ENCODE measurements around the gene ERG. TPM values are rescaled to one million over a fixed set of nuclear protein-coding genes. Genes with fewer than 3 reads are reported as not detected.

The ERG gene
- polyA plus RNA-seq, 3 donors from 2014 or later = not detected

DNA sequence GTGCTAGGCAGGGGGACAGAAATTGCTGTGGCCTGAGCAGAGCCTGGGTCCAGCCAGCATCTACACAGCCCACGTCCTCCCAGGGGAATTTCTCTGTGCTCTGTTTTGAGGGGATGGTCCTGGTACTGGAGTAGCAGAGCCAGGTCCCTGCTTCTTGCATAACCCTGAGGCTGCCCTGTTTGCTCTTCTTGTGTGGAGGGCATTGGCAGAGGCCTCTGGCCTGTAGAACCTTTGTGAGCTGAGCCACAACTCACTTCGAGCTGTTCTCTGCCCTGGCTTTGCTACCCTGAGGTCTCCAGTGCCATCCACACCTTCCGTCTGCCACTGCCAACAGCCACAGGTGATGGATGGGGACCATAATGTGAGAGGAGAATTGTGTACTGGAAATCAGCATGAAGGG lies 139.6 kb downstream of the ERG start:
- Mint-ChIP-seq H3K4me3 (no peak overlapping the region), H3K4me1 (no peaks in the 10 kb centered on the region), H3K9me3 (no peaks in the 10 kb centered on the region), H3K27me3 (ENCODE audit: low read depth in 3 of 3) (peaks cover 1 to 14% (median 9%) of the 10 kb centered on the region in 3 donors), H3K36me3 (no peaks in the 10 kb centered on the region), H3K27ac (no peak overlapping the region)
- DNase-seq = no peak

DNA sequence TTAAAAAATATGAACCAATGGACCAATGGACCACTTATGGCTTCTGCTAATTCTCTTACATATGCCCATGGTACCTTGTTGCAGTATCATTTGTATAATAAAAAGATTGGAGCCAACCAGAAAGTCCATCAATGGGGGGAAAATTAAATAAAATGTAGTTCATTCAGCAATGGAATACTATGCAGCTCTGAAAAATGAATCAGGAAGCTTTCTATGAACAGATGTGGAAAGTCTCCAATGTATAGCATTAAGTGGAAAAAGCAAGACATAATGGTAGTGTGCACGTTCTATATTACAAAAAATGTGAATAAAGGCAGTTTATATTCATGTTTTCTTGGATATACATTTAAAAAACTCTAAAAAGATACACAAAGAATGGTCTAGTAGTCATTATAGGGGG lies 140.2 kb downstream of the ERG start:
- no peak for DNase-seq
- Mint-ChIP-seq H3K36me3 (no peaks in the 10 kb centered on the region), H3K9me3 (no peaks in the 10 kb centered on the region), H3K27ac (no peak overlapping the region), H3K4me3 (no peak overlapping the region), H3K27me3 (ENCODE audit: low read depth in 3 of 3) (peaks cover 1 to 14% (median 9%) of the 10 kb centered on the region in 3 donors), H3K4me1 (no peaks in the 10 kb centered on the region)

DNA sequence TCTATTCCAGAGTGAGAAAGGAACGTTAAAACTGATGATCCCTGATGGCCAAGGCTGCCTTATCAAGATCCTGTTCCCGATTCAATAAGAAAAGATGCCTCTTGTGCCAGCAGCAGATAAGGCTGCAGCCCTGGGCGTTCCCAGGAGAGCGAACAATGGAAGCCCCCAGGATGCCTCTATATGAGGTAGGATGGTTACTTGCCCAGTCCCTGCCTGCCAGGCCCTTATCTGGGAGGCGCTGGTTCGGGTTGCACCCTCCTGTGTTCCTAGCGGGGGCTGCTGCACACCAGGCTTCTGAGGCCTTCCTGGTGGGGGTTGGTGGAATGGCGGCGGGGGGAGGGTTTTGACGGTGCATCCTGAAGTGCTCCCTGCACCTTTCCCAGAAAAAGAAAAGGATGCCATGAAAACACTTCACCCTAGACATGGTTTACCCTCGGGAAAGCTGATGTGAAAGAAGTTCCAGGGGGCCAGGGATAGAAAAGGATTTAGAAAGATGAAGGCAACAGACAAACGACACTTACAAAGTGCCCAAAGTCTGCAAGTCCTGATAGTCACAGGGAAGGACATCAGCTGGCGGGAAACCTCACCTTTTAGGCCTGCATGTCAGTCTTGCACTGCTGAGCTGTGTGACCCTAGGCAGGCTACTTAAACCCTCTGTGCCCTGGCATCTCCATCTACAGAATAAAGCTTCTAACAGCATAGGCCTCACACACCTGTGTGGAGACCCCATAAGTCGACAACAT lies 141.2 kb downstream of the ERG start:
- Mint-ChIP-seq H3K4me3 (no peak overlapping the region), H3K4me1 (no peaks in the 10 kb centered on the region), H3K27ac (no peak overlapping the region), H3K36me3 (no peaks in the 10 kb centered on the region), H3K9me3 (no peaks in the 10 kb centered on the region), H3K27me3 (ENCODE audit: low read depth in 3 of 3) (peaks cover 1 to 14% (median 9%) of the 10 kb centered on the region in 3 donors)
- no peak for DNase-seq

DNA sequence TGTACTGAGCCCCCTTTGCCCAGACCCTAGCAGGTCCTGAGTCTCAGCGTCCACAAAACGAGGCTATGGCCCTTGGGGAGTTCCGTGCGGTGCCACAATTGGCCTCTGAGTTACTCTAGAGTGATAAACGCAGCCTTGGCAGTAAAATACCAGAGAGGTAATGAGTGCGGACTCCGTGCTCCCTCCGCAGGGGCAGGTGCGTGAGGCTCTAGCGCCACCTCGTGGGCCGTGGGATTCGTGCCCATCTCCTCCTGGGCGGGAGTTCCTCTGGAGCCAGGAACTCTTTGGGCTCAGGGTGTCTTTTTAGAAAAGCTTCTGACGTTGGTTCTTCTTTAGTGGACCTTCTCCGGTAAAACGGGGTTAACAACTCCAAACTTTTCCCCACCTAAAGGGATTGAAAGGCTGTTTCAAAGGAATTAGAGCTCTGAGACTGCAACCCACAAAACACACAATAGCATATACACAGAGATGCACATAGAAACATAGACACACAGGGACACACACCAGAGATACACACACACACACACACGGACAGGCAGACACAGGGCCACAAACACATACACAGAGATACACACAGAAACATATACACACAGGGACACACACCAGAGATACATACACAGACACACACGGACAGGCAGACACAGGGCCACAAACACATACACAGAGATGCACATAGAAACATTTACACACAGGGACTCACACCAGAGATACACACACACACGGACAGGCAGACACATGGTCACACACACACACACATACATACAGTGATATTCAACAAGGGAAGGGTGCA lies 142.1 kb downstream of the ERG start:
- Mint-ChIP-seq H3K4me1 (no peaks in the 10 kb centered on the region), H3K27ac (no peak overlapping the region), H3K4me3 (no peak overlapping the region), H3K27me3 (ENCODE audit: low read depth in 3 of 3) (peaks cover 1 to 12% (median 9%) of the 10 kb centered on the region in 3 donors), H3K9me3 (no peaks in the 10 kb centered on the region), H3K36me3 (no peaks in the 10 kb centered on the region)
- peak; percentile 25 to 50 (median 40) for DNase-seq

GRCh38 chr21:38355353-38355752 lies 142.9 kb downstream of the ERG start:
- H3K4me3 Mint-ChIP-seq = no peak overlapping the region
- peaks cover 3 to 10% (median 4%) of the 10 kb centered on the region in 3 donors for H3K27me3 Mint-ChIP-seq (ENCODE audit: low read depth in 3 of 3)
- H3K36me3 Mint-ChIP-seq = no peaks in the 10 kb centered on the region
- no peak for DNase-seq
- H3K27ac Mint-ChIP-seq = no peak overlapping the region
- no peaks in the 10 kb centered on the region for H3K9me3 Mint-ChIP-seq
- no peaks in the 10 kb centered on the region for H3K4me1 Mint-ChIP-seq

- no peak overlapping the region for H3K27ac Mint-ChIP-seq
- DNase-seq = no peak
- no peaks in the 10 kb centered on the region for H3K9me3 Mint-ChIP-seq
- H3K4me1 Mint-ChIP-seq = no peaks in the 10 kb centered on the region
- peaks cover 0 to 7% (median 4%) of the 10 kb centered on the region in 3 donors for H3K27me3 Mint-ChIP-seq (ENCODE audit: low read depth in 3 of 3)
- no peak overlapping the region for H3K4me3 Mint-ChIP-seq
- no peaks in the 10 kb centered on the region for H3K36me3 Mint-ChIP-seq
Observed at GRCh38 chr21:38354746-38355145, 143.5 kb downstream of the ERG start.

- no peak for DNase-seq
- H3K27me3 Mint-ChIP-seq (ENCODE audit: low read depth in 3 of 3) = peaks cover 0 to 7% (median 4%) of the 10 kb centered on the region in 3 donors
- H3K4me3 Mint-ChIP-seq = no peak overlapping the region
- H3K4me1 Mint-ChIP-seq = no peaks in the 10 kb centered on the region
- H3K27ac Mint-ChIP-seq = no peak overlapping the region
- no peaks in the 10 kb centered on the region for H3K36me3 Mint-ChIP-seq
- H3K9me3 Mint-ChIP-seq = no peaks in the 10 kb centered on the region
Observed at GRCh38 chr21:38354231-38354630, 144.0 kb downstream of the ERG start.

- DNase-seq = no peak
- Mint-ChIP-seq H3K27me3 (ENCODE audit: low read depth in 3 of 3) (peaks cover 0 to 4% (median 4%) of the 10 kb centered on the region in 3 donors), H3K36me3 (no peaks in the 10 kb centered on the region), H3K4me3 (no peak overlapping the region), H3K9me3 (no peaks in the 10 kb centered on the region), H3K4me1 (no peaks in the 10 kb centered on the region), H3K27ac (no peak overlapping the region)
Observed at GRCh38 chr21:38352536-38353219, 145.6 kb downstream of the ERG start.

GRCh38 chr21:38351961-38352521 lies 146.2 kb downstream of the ERG start:
- Mint-ChIP-seq H3K9me3 (no peaks in the 10 kb centered on the region), H3K4me1 (no peaks in the 10 kb centered on the region), H3K27ac (no peak overlapping the region), H3K36me3 (no peaks in the 10 kb centered on the region), H3K4me3 (no peak overlapping the region), H3K27me3 (ENCODE audit: low read depth in 3 of 3) (peaks cover 0 to 4% (median 4%) of the 10 kb centered on the region in 3 donors)
- DNase-seq = no peak

DNA sequence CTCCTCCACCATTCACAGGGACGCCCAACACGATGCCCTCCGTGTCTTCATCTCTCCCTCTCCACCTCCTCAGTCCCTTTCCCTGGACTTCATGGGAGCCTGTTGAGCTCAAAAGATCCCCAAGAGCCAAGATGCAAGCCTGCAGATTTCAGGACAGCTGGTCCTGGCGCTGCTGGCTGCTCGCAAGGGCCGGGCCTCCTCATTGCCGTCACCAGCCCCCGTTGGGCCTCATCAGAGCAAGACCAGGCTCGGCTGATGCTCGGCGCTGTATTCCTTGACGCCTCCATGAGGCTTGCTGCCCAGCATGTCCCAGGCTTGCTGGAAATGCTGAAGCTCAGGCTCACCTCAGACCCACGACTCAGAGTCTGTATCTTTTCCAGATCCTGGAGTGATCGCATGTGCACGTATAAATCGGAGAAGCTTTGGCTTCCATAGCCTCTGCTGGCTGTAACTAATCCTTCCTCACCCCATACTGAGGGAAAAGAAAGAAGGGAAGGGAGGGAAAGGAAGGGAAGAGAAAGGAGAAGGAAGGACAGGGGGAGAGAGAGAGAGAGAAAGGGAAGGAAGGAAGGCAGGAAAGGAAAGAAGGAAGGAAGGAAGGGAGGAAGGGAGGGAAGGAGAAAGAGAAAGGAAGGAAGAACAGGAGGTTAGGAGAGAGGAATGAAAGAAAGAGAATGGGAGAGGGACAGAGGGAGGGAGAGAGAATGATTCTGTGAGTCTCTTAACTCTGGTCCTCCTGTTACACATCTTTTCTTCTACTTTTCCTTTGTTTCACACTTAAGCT lies 146.9 kb downstream of the ERG start:
- DNase-seq = no peak
- no peaks in the 10 kb centered on the region for H3K9me3 Mint-ChIP-seq
- H3K36me3 Mint-ChIP-seq = no peaks in the 10 kb centered on the region
- H3K27me3 Mint-ChIP-seq (ENCODE audit: low read depth in 3 of 3) = peaks cover 0 to 4% (median 2%) of the 10 kb centered on the region in 3 donors
- H3K4me1 Mint-ChIP-seq = no peaks in the 10 kb centered on the region
- H3K27ac Mint-ChIP-seq = no peak overlapping the region
- H3K4me3 Mint-ChIP-seq = no peak overlapping the region

- H3K36me3 Mint-ChIP-seq = no peaks in the 10 kb centered on the region
- H3K4me3 Mint-ChIP-seq = no peak overlapping the region
- DNase-seq = no peak
- no peaks in the 10 kb centered on the region for H3K4me1 Mint-ChIP-seq
- H3K9me3 Mint-ChIP-seq = no peaks in the 10 kb centered on the region
- peak overlapping the region in 1 of 6 donors; percentile 26 for H3K27ac Mint-ChIP-seq
- H3K27me3 Mint-ChIP-seq (ENCODE audit: low read depth in 3 of 3) = peaks cover 0 to 4% (median 0%) of the 10 kb centered on the region in 3 donors
Observed at GRCh38 chr21:38350684-38351083, 147.6 kb downstream of the ERG start.

- Mint-ChIP-seq H3K9me3 (no peaks in the 10 kb centered on the region), H3K27me3 (ENCODE audit: low read depth in 3 of 3) (peaks cover 0 to 4% (median 0%) of the 10 kb centered on the region in 3 donors), H3K36me3 (no peaks in the 10 kb centered on the region), H3K4me1 (no peaks in the 10 kb centered on the region), H3K27ac (no peak overlapping the region), H3K4me3 (no peak overlapping the region)
- DNase-seq = no peak
Observed at GRCh38 chr21:38349977-38350376, 148.3 kb downstream of the ERG start.

DNA sequence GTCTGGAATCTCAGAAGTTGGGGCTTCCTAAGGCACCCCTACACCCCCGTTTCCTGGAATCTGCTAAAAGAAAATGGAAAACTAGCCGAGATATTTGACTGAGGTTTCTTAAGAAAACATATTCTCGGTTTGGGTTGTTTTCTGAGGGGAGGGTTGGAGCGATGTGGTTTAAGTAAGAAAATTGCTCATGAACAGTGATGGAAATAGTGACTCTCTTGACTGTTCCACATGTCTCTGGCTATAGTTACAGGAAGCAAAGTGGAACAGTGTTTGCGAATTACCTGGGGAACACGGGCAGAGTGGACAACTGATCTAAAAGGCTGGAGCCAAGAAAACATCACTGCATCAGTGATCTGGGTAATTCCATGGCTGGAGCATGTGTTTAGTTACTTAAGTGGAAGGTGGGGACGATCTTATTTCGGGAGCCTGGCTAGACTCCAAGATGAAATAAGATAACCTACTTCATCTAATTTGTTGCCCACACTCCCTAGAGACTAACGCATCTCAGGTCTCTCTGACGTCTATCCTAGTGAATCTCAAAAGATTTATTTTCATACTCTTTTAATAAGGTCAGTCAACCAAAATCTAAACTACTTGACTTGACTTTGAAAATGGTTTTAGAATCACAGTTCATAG lies 149.0 kb downstream of the ERG start:
- no peak for DNase-seq
- Mint-ChIP-seq H3K4me3 (no peak overlapping the region), H3K27me3 (ENCODE audit: low read depth in 3 of 3) (peaks cover 0 to 4% (median 3%) of the 10 kb centered on the region in 3 donors), H3K27ac (no peak overlapping the region), H3K36me3 (no peaks in the 10 kb centered on the region), H3K4me1 (no peaks in the 10 kb centered on the region), H3K9me3 (no peaks in the 10 kb centered on the region)

Measured in immature natural killer cell (primary cell).